WTC11 (cell line): Measurements from ENCODE around the gene TRAPPC3.

Experiments used
- E2F1 ChIP-seq: sonication (generic); formaldehyde crosslinking; IDR thresholded peaks from 2 replicates; pipeline ENCODE4 v1.8.0; 2022; ENCODE audit warnings: mild to moderate bottlenecking, missing genetic modification reagents
- ZNF138 ChIP-seq: sonication (generic); formaldehyde crosslinking; conservative IDR thresholded peaks from 2 replicates; pipeline ENCODE4 v1.8.1; 2022; ENCODE audit warnings: mild to moderate bottlenecking, moderate library complexity, missing genetic modification reagents
- ZNF232 ChIP-seq: sonication (generic); formaldehyde crosslinking; IDR thresholded peaks from 2 replicates; pipeline ENCODE4 v1.8.0; 2022; ENCODE audit warnings: mild to moderate bottlenecking, missing genetic modification reagents
- ZNF281 ChIP-seq: sonication (generic); formaldehyde crosslinking; IDR thresholded peaks from 2 replicates; pipeline ENCODE4 v1.8.0; 2023; ENCODE audit warnings: mild to moderate bottlenecking, missing genetic modification reagents
- TF ChIP-seq, protein P1 (sequence below): sonication (generic); formaldehyde crosslinking; IDR thresholded peaks from 2 replicates; pipeline ENCODE4 v1.8.0; 2022; ENCODE audit warnings: mild to moderate bottlenecking, missing genetic modification reagents
- TF ChIP-seq, protein P2 (sequence below): sonication (generic); formaldehyde crosslinking; IDR thresholded peaks from 2 replicates; pipeline ENCODE4 v1.8.1; 2023; ENCODE audit warnings: mild to moderate bottlenecking, missing genetic modification reagents, borderline replicate concordance
- TF ChIP-seq, protein P3 (sequence below): fragments of 200-600 bp; IDR thresholded peaks from 2 replicates; pipeline ENCODE4 v1.8.0; 2022; ENCODE audit warnings: antibody characterized with exemption

DNA sequence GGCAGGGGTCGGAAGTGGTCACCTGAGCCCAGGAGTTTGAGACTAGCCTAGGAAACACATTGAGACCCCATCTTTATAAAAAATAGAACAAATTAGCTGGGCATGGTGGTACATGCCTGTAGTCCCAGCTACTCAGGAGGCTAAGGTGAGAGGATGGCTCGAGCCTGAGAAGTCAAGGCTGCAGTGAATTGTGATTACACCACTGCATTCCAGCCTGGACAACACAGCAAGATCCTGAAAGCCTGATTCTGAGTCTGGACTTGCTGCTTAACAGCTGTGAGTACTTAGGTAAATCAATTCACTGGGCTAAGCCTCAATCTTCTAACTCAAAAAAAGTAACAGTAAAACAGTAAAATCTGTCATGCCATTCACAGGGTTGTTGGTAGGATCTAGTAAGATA, 4.9 kb downstream of the TRAPPC3 start:
- TF ChIP-seq, protein P1, sequence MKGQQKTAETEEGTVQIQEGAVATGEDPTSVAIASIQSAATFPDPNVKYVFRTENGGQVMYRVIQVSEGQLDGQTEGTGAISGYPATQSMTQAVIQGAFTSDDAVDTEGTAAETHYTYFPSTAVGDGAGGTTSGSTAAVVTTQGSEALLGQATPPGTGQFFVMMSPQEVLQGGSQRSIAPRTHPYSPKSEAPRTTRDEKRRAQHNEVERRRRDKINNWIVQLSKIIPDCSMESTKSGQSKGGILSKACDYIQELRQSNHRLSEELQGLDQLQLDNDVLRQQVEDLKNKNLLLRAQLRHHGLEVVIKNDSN (CRISPR knock-in tag) = no peak
- TF ChIP-seq, protein P2, sequence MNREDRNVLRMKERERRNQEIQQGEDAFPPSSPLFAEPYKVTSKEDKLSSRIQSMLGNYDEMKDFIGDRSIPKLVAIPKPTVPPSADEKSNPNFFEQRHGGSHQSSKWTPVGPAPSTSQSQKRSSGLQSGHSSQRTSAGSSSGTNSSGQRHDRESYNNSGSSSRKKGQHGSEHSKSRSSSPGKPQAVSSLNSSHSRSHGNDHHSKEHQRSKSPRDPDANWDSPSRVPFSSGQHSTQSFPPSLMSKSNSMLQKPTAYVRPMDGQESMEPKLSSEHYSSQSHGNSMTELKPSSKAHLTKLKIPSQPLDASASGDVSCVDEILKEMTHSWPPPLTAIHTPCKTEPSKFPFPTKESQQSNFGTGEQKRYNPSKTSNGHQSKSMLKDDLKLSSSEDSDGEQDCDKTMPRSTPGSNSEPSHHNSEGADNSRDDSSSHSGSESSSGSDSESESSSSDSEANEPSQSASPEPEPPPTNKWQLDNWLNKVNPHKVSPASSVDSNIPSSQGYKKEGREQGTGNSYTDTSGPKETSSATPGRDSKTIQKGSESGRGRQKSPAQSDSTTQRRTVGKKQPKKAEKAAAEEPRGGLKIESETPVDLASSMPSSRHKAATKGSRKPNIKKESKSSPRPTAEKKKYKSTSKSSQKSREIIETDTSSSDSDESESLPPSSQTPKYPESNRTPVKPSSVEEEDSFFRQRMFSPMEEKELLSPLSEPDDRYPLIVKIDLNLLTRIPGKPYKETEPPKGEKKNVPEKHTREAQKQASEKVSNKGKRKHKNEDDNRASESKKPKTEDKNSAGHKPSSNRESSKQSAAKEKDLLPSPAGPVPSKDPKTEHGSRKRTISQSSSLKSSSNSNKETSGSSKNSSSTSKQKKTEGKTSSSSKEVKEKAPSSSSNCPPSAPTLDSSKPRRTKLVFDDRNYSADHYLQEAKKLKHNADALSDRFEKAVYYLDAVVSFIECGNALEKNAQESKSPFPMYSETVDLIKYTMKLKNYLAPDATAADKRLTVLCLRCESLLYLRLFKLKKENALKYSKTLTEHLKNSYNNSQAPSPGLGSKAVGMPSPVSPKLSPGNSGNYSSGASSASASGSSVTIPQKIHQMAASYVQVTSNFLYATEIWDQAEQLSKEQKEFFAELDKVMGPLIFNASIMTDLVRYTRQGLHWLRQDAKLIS (CRISPR knock-in tag) = no peak
- no peak for TF ChIP-seq ZNF138 (CRISPR knock-in tag)
- TF ChIP-seq, protein P3, sequence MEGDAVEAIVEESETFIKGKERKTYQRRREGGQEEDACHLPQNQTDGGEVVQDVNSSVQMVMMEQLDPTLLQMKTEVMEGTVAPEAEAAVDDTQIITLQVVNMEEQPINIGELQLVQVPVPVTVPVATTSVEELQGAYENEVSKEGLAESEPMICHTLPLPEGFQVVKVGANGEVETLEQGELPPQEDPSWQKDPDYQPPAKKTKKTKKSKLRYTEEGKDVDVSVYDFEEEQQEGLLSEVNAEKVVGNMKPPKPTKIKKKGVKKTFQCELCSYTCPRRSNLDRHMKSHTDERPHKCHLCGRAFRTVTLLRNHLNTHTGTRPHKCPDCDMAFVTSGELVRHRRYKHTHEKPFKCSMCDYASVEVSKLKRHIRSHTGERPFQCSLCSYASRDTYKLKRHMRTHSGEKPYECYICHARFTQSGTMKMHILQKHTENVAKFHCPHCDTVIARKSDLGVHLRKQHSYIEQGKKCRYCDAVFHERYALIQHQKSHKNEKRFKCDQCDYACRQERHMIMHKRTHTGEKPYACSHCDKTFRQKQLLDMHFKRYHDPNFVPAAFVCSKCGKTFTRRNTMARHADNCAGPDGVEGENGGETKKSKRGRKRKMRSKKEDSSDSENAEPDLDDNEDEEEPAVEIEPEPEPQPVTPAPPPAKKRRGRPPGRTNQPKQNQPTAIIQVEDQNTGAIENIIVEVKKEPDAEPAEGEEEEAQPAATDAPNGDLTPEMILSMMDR = no peak
- TF ChIP-seq E2F1 (CRISPR knock-in tag) = no peak
- no peak for TF ChIP-seq ZNF281 (CRISPR knock-in tag)
- no peak for TF ChIP-seq ZNF232 (CRISPR knock-in tag)
